Tibial artery (tissue), 4 donors: Measurements from ENCODE around the gene SUSD2.

Experiments
- DNase-seq, 2 donors: peaks; one replicate each; pipeline ENCODE4 v3.0.0-alpha.2; 2019
- H3K27ac ChIP-seq, 2 donors: fragments of 200-600 bp; sonication (generic) in 1 of 2; 1 replicate in 1 of 2; 2 replicates in 1 of 2; pipeline ENCODE4 v1.5.1; 2018 to 2019; ENCODE audit warnings: mild to moderate bottlenecking in 1 of 2
- H3K27me3 ChIP-seq, 2 donors: fragments of 200-600 bp; sonication (generic) in 1 of 2; one replicate each; pipeline versions ENCODE4 v1.5.1 to v1.6.0; 2016 to 2019
- H3K36me3 ChIP-seq, 3 donors: fragments of 200-600 bp; sonication (generic) in 2 of 3; one replicate each; pipeline ENCODE4 v1.5.1; 2016 to 2019; ENCODE audit warnings: mild to moderate bottlenecking in 2 of 3
- H3K4me1 ChIP-seq, 4 donors: fragments of 200-600 bp; sonication (generic) in 2 of 4; 1 replicate in 3 of 4; 2 replicates in 1 of 4; pipeline ENCODE4 v1.5.1; 2016 to 2019
- H3K4me3 ChIP-seq, 2 donors: fragments of 200-600 bp; sonication (generic) in 1 of 2; 1 replicate in 1 of 2; 2 replicates in 1 of 2; pipeline ENCODE4 v1.5.1; 2018 to 2019; ENCODE audit warnings: mild to moderate bottlenecking in 2 of 2
- H3K9me3 ChIP-seq, 3 donors: fragments of 200-600 bp; sonication (generic) in 1 of 3; one replicate each; pipeline ENCODE4 v1.5.1; 2016 to 2019
- CTCF ChIP-seq, 2 experiments: fragments of 200-600 bp in 1 of 2; fragments of 450-650 bp in 1 of 2; IDR thresholded peaks; one replicate each; pipeline ENCODE4 v1.5.1; 2017 to 2019; ENCODE audit warnings: antibody characterized with exemption in 2 of 2, mild to moderate bottlenecking in 1 of 2, moderate library complexity in 1 of 2
- intact Hi-C: fragments of 100-400 bp; cut with DNase I; formaldehyde crosslinking; loops from one replicate; pipeline ENCODE4 v1.15.0; 2023; ENCODE audit warnings: low total_unique reads

SUSD2 gene

DNA sequence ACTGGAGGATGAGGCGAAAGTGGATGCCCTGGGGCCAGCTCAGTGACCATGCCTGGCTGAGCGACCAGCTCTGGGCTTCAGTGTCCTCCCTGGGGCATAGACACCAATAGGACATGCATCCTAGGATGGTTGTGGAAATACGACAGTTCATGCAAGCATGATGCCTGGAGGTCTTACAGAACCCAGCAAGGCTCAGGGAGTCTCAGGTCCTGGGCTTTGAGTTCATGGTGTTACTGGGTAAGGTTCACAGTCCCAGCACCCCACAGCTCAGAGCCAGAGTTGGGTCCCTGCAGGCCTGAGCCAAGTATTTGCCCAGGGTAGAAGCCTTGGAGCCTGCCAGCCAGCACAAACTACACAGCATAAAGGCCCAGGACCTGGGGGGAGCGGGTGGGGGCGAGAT lies 4.2 kb upstream of the SUSD2 start:
- TF ChIP-seq CTCF (IDR thresholded peaks at IDR 0.05): no peak
- DNase-seq: no peak
- H3K4me1 ChIP-seq: peaks cover 14 to 83% (median 73%) of the 10 kb centered on the region in 4 donors

GRCh38 chr22:24177456-24177855 lies 3.8 kb upstream of the SUSD2 start:
- intact Hi-C loops: no loop called here
- TF ChIP-seq CTCF (IDR thresholded peaks at IDR 0.05): no peak
- Histone ChIP-seq H3K36me3 (peaks cover 15 to 50% (median 25%) of the 10 kb centered on the region in 3 donors), H3K4me1 (peaks cover 14 to 87% (median 77%) of the 10 kb centered on the region in 4 donors), H3K9me3 (no peaks in the 10 kb centered on the region), H3K27ac (peak overlapping the region; percentile 87 to 96), H3K27me3 (no peaks in the 10 kb centered on the region), H3K4me3 (no peak overlapping the region)
- DNase-seq: no peak

More for the DNA sequence above, 4.2 kb upstream of the SUSD2 start:
- Histone ChIP-seq H3K27me3 (no peaks in the 10 kb centered on the region), H3K4me3 (no peak overlapping the region), H3K9me3 (no peaks in the 10 kb centered on the region), H3K27ac (peak overlapping the region; percentile 87 to 96), H3K36me3 (peaks cover 19 to 55% (median 29%) of the 10 kb centered on the region in 3 donors)
- intact Hi-C loops: no loop called here

GRCh38 chr22:24178021-24178431 lies 3.3 kb upstream of the SUSD2 start:
- intact Hi-C loops: no loop called here
- Histone ChIP-seq H3K4me3 (no peak overlapping the region), H3K4me1 (peaks cover 14 to 93% (median 83%) of the 10 kb centered on the region in 4 donors), H3K9me3 (no peaks in the 10 kb centered on the region), H3K27me3 (no peaks in the 10 kb centered on the region), H3K36me3 (peaks cover 9 to 45% (median 19%) of the 10 kb centered on the region in 3 donors), H3K27ac (peak overlapping the region; percentile 87 to 96)
- no peak for DNase-seq
- TF ChIP-seq CTCF (IDR thresholded peaks at IDR 0.05): no peak

DNA sequence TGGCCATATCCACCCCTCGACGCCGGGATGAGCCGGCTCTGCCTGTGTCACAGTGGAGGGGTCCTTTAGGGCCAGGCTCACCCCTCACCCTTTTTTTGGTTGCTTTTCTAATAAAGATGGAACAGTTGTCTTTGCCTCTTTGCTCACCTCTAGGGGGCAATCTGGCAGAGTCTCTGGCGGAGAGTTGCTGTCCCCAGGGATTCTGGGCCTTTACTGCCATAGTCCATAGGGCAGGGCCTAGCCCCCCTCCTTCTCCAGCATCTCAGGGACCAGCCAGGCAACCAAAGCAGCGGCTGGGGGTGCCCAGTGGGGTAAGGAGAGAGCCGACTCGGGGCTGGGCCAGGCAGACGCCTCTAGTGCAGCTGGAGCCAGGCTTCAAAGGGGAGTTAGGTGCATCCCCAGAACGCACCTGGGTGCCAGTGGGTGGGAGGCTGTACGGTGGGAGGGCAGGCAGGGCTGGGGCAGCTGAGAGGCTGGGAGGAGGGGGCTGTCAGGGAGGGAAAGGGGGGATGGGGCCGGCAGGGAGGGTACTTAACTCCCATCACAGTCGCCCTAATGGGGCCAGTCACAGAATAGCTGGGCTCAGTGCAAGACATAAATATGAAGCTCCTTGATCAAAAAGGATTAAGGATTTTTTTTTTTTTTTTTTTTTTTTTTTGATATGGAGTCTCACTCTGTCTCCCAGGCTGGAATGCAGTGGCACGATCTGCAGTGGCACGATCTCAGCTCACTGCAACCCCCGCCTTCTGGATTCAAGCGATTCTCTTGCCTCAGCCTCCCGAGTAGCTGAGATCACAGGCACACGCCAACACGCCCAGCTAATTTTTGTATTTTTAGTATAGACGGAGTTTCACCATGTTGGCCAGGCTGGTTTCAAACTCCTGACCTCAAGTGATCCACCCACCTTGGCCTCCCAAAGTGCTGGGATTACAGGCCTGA lies 2.5 kb upstream of the SUSD2 start:
- Histone ChIP-seq H3K36me3 (peaks cover 2 to 37% (median 11%) of the 10 kb centered on the region in 3 donors), H3K27me3 (no peaks in the 10 kb centered on the region), H3K4me1 (peaks cover 14 to 100% (median 90%) of the 10 kb centered on the region in 4 donors), H3K27ac (peak overlapping the region; percentile 87 to 96), H3K9me3 (no peaks in the 10 kb centered on the region), H3K4me3 (no peak overlapping the region)
- intact Hi-C loops: no loop called here
- peak in 1 of 2 experiments; percentile 14 for TF ChIP-seq CTCF (IDR thresholded peaks at IDR 0.05)
- no peak for DNase-seq

DNA sequence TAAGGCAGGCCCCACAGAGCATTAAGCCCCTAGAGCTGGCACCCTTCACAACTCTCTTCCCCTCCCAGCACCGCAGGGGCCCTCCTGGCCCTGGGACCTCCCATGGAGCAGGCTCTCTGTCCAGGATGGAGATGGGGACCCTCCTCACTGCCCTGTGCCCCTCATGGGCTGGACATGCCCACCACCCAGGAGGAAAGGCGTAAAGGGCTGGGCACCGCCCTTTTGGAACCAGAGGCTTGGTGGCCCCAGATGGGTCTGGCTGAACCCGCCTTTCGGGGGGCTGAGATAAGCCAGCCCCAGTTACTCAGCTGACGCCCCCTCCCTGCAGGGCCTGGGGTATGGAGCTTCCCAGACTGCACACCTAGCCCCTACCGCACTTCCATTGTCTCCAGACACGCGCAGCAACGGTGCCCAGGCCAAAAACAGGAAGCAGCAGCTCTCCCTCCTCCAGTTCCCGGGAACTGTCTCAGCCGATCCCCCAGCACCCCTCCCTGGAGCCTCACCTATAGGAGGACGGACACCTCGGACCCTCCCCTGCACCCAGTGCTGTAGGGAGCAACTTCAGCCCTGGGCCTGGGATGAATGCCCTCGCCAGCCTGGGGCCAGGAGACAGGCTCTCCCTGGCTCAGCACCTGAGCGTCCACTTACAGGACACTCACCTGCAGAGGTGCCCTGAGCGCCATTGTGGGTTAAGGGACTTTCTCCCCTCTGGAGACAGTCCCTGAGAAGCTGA lies 1.6 kb upstream of the SUSD2 start:
- Histone ChIP-seq H3K27ac (peak overlapping the region; percentile 87 to 96), H3K27me3 (no peaks in the 10 kb centered on the region), H3K9me3 (no peaks in the 10 kb centered on the region), H3K36me3 (peaks cover 3 to 35% (median 11%) of the 10 kb centered on the region in 3 donors), H3K4me3 (no peak overlapping the region), H3K4me1 (peaks cover 14 to 100% (median 94%) of the 10 kb centered on the region in 4 donors)
- no peak for TF ChIP-seq CTCF (IDR thresholded peaks at IDR 0.05)
- intact Hi-C loops: no loop called here
- no peak for DNase-seq
